H4 (cell line): ENCODE data around the gene RNF169. TPM values are rescaled to one million over a fixed set of nuclear protein-coding genes. Genes with fewer than 3 reads are reported as not detected.

ENCODE experiments used
- total RNA-seq: library from RNA; depleted of rRNA; stranded (reverse); fragments of >200 nt; shearing (Covaris generic); gene quantifications from 2 replicates; pipeline ENCODE4 v1.2.3, GENCODE V29; 2014; rRNA removed

The RNF169 gene
- total RNA-seq, 1 experiment from 2014 or later, result 8.3 TPM

Other genes with a start within 250 kb of the RNF169 start
- gene POLD3, start 156.3 kb upstream of the RNF169 start, total RNA-seq, result 18.7 and 20.3 TPM in 2 replicates
- gene CHRDL2, start 17.4 kb upstream of the RNF169 start, total RNA-seq, result not detected in 2 replicates
- gene XRRA1, start 200.2 kb downstream of the RNF169 start, total RNA-seq, result 5.2 TPM in 2 replicates
- 24.5 and 47.7 TPM in 2 replicates for gene SPCS2, start 200.4 kb downstream of the RNF169 start, total RNA-seq
- gene NEU3, start 240.1 kb downstream of the RNF169 start, total RNA-seq, result 7.7 and 9.5 TPM in 2 replicates